Suprapubic skin (tissue), 4 donors: ENCODE data around the gene MISFA. TPM values are rescaled to one million over a fixed set of nuclear protein-coding genes. Genes with fewer than 3 reads are reported as not detected.
A peak's percentile ranks its signal among the peaks of the same experiment; 100 is the strongest.
"Not testable (repeated sequence)": the region's sequence is repeated elsewhere in the genome, so short reads cannot be mapped to it uniquely, and the experiment has no call there.

ENCODE experiments used
- DNase-seq, 2 donors: peaks; one replicate each; pipeline ENCODE4 v3.0.0-alpha.2; 2019; ENCODE audit warnings: low spot score in 2 of 2
- H3K27ac ChIP-seq: fragments of 200-600 bp; sonication (generic); one replicate; pipeline ENCODE4 v1.5.1; 2019
- H3K27me3 ChIP-seq: fragments of 200-600 bp; sonication (generic); one replicate; pipeline ENCODE4 v1.5.1; 2019
- H3K36me3 ChIP-seq: fragments of 200-600 bp; sonication (generic); one replicate; pipeline ENCODE4 v1.5.1; 2019
- H3K4me1 ChIP-seq: fragments of 200-600 bp; sonication (generic); one replicate; pipeline ENCODE4 v1.5.1; 2019
- H3K4me3 ChIP-seq: fragments of 200-600 bp; sonication (generic); one replicate; pipeline ENCODE4 v1.5.1; 2019; ENCODE audit warnings: mild to moderate bottlenecking
- H3K9me3 ChIP-seq: fragments of 200-600 bp; sonication (generic); one replicate; pipeline ENCODE4 v1.5.1; 2019
- EP300 ChIP-seq: sonication (generic); formaldehyde crosslinking; IDR thresholded peaks from one replicate; pipeline ENCODE4 v1.6.1; 2017; ENCODE audit warnings: antibody characterized with exemption
- POLR2A ChIP-seq, 2 donors: fragments of 450-650 bp; IDR thresholded peaks; one replicate each; pipeline ENCODE4 v1.6.1; 2017; ENCODE audit warnings: antibody characterized with exemption in 2 of 2, mild to moderate bottlenecking in 2 of 2, moderate library complexity in 2 of 2
- POLR2AphosphoS5 ChIP-seq, 3 donors: sonication (generic); formaldehyde crosslinking; IDR thresholded peaks; one replicate each; pipeline ENCODE4 v1.6.1; 2017; ENCODE audit warnings: antibody characterized with exemption in 3 of 3
- WGBS: methylation state at CpG from one replicate; pipeline ENCODE4 v1.1.5; 2018; 5-methylcytosine and 5-hydroxymethylcytosine counted together
- total RNA-seq, 4 donors: library from RNA; depleted of rRNA; stranded (reverse); fragments of >200 nt; gene quantifications; one replicate each; pipeline ENCODE4 v1.1.0, GENCODE V29; 2016
- TF ChIP-seq, protein P1 (sequence below), 2 donors: fragments of 200-600 bp in 1 of 2; fragments of 450-650 bp in 1 of 2; sonication (generic) in 1 of 2; IDR thresholded peaks; one replicate each; pipeline ENCODE4 v1.5.1; 2016 to 2019; ENCODE audit warnings: antibody characterized with exemption in 2 of 2, mild to moderate bottlenecking in 1 of 2, moderate library complexity in 1 of 2

The MISFA gene
- total RNA-seq, 4 donors from 2014 or later, result 2.7 to 5.1 TPM; not detected in 2

- H3K4me1 ChIP-seq, result peaks cover 47% of the 10 kb centered on the region
- 44% methylated on average over 2 of the region's 2 CpGs for WGBS
- H3K27ac ChIP-seq, result no peak overlapping the region
- no peak for DNase-seq
- H3K4me3 ChIP-seq, result no peak overlapping the region
- TF ChIP-seq POLR2AphosphoS5 (IDR thresholded peaks at IDR 0.05), result no peak
- TF ChIP-seq POLR2A (IDR thresholded peaks at IDR 0.05), result no peak
- no peak for TF ChIP-seq EP300
- TF ChIP-seq, protein P1, sequence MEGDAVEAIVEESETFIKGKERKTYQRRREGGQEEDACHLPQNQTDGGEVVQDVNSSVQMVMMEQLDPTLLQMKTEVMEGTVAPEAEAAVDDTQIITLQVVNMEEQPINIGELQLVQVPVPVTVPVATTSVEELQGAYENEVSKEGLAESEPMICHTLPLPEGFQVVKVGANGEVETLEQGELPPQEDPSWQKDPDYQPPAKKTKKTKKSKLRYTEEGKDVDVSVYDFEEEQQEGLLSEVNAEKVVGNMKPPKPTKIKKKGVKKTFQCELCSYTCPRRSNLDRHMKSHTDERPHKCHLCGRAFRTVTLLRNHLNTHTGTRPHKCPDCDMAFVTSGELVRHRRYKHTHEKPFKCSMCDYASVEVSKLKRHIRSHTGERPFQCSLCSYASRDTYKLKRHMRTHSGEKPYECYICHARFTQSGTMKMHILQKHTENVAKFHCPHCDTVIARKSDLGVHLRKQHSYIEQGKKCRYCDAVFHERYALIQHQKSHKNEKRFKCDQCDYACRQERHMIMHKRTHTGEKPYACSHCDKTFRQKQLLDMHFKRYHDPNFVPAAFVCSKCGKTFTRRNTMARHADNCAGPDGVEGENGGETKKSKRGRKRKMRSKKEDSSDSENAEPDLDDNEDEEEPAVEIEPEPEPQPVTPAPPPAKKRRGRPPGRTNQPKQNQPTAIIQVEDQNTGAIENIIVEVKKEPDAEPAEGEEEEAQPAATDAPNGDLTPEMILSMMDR (IDR thresholded peaks at IDR 0.05), result no peak
- H3K27me3 ChIP-seq, result no peaks in the 10 kb centered on the region
- H3K36me3 ChIP-seq, result no peaks in the 10 kb centered on the region
- H3K9me3 ChIP-seq, result no peaks in the 10 kb centered on the region
Measured at GRCh38 chr11:18590571-18590970, 9.0 kb upstream of the MISFA start.

GRCh38 chr11:18594088-18594487 lies 5.5 kb upstream of the MISFA start:
- 52% methylated on average over 5 of the region's 5 CpGs for WGBS
- DNase-seq, H3K36me3 ChIP-seq, H3K9me3 ChIP-seq, H3K27ac ChIP-seq, H3K4me3 ChIP-seq, H3K27me3 ChIP-seq: not testable (repeated sequence)
- peaks cover 41% of the 10 kb centered on the region for H3K4me1 ChIP-seq

DNA sequence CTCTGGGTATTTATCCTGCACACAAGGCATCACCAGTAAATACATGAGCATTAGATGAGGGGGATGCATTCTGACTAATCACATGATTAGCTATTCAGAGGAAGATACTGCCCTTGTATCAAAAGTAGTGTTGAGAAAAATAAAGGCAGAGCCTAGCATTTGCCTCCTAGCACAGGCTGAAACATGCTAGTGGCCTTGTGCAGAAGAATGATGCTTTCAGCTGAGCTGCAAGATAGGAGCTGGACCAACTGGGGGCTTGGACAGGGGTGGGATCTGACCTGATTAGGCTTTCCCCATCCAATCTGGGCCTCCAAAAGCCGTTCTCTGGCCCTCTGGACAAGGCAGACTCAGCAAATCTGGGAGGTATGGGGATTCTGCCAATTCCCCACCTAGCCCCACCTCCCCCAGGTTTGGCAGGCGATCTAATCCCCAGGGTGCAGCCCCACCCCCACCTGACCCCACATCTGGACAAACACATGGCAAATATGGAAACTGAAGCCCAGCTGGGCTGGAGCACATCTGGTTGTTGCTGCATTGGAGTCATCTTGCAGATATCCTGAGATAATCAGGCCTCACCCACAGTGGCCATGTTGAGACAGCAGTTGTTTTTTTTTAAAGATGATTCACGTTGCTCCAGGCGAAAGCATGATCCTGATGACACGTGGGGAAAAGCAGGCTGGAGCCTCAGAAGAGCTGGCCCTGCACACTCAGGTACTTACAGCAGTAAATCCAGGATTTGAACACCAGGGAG lies 4.4 kb upstream of the MISFA start:
- H3K27me3 ChIP-seq, result no peaks in the 10 kb centered on the region
- H3K9me3 ChIP-seq, result no peaks in the 10 kb centered on the region
- TF ChIP-seq, protein P1 (IDR thresholded peaks at IDR 0.05), result no peak
- TF ChIP-seq EP300, result no peak
- no peak for TF ChIP-seq POLR2AphosphoS5 (IDR thresholded peaks at IDR 0.05)
- TF ChIP-seq POLR2A (IDR thresholded peaks at IDR 0.05), result no peak
- no peak overlapping the region for H3K4me3 ChIP-seq
- peak overlapping the region; percentile 59 for H3K27ac ChIP-seq
- DNase-seq, result no peak
- WGBS, result 14% methylated on average over 4 of the region's 5 CpGs
- H3K4me1 ChIP-seq, result peaks cover 30% of the 10 kb centered on the region
- peaks cover 9% of the 10 kb centered on the region for H3K36me3 ChIP-seq

DNA sequence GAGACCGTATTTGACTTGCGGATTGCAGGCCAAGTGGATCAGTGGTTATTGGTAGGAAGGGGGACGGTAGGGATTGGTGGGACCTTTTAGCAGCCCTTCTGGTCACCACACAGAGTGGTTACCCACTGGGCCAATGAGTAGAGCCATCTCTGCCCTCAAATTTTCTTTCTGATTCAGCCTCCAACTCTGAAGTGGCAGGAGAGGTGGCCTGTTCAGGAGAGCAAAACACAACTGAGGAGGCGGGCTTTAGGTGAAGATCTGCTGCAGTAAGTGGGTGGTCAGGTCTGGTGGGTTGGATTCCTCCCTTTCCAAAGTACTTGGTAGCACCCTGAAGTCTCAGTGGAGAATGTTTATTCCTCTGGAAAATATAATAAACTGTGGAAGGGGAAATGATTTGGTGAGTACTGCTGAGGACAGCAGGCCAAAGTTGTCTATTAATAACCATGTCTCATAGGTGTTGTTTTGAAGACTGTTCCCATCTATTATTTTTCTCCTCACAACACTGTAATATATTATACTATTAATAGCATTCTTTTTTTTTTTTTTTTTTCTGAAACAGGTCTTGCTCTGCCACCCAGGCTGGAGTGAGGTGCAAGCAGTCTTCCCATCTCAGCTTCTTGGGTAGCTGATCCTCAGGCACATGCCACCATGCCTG lies 1.5 kb downstream of the MISFA start:
- Histone ChIP-seq H3K27me3 (no peaks in the 10 kb centered on the region), H3K4me1 (peaks cover 3% of the 10 kb centered on the region), H3K9me3 (no peaks in the 10 kb centered on the region), H3K4me3 (no peak overlapping the region), H3K27ac (no peak overlapping the region), H3K36me3 (peaks cover 4% of the 10 kb centered on the region)
- 98% methylated on average over 4 of the region's 4 CpGs for WGBS
- no peak for DNase-seq
- TF ChIP-seq, protein P1 (IDR thresholded peaks at IDR 0.05), result no peak
- no peak for TF ChIP-seq POLR2AphosphoS5 (IDR thresholded peaks at IDR 0.05)

- TF ChIP-seq, protein P1 (IDR thresholded peaks at IDR 0.05), result no peak
- no peak for TF ChIP-seq EP300
- no peak for TF ChIP-seq POLR2A (IDR thresholded peaks at IDR 0.05)
- no peak for TF ChIP-seq POLR2AphosphoS5 (IDR thresholded peaks at IDR 0.05)
- H3K27me3 ChIP-seq, result no peaks in the 10 kb centered on the region
- H3K36me3 ChIP-seq, result peaks cover 49% of the 10 kb centered on the region
- H3K4me1 ChIP-seq, result no peaks in the 10 kb centered on the region
- no peak overlapping the region for H3K27ac ChIP-seq
- no peak for DNase-seq
- WGBS, result 62% methylated on average over 3 of the region's 3 CpGs
- H3K4me3 ChIP-seq, result no peak overlapping the region
- H3K9me3 ChIP-seq, result no peaks in the 10 kb centered on the region
Measured at GRCh38 chr11:18608376-18608775, 8.8 kb downstream of the MISFA start.
